GM10248 (cell line): ENCODE data around the gene FBXO9.
A peak's percentile ranks its signal among the peaks of the same experiment; 100 is the strongest.

Experiments used
- CTCF ChIA-PET: fragments of 300-600 bp; sonication (Branson Sonifier 250); formaldehyde crosslinking; extraction: SDS; loops from one replicate; lab custom pipeline; 2021; ENCODE audit warnings: antibody characterized with exemption; lab: Yijun Ruan, JAX
- POLR2A ChIA-PET: fragments of 350-650 bp; sonication (Branson Sonifier 250); formaldehyde crosslinking; extraction: SDS; loops from one replicate; lab custom pipeline; 2020; ENCODE audit warnings: antibody characterized with exemption; lab: Yijun Ruan, JAX
- DNase-seq: peaks from one replicate; pipeline ENCODE4 v3.0.0; 2012; ENCODE audit errors: extremely low spot score
- CTCF ChIP-seq: IDR thresholded peaks from 2 replicates; pipeline ENCODE4 v1.5.1; 2012; ENCODE audit warnings: mild to moderate bottlenecking, low read depth; ENCODE audit errors: extremely low read depth, missing control alignments, control extremely low read depth

Gene FBXO9

GRCh38 chr6:53095716-53096115, 30.5 kb downstream of the FBXO9 start:
- CTCF ChIA-PET: interaction anchor here (1.0 to 1.8 kb wide), 2 partner anchors 10 to 27 kb away, joined by 3 to 4 read pairs; no protein-coding TSS in a partner anchor
- DNase-seq: no peak
- POLR2A ChIA-PET: no interaction called here
- no peak for TF ChIP-seq CTCF

- ChIA-PET POLR2A (no interaction called here), CTCF (no interaction called here)
- DNase-seq: no peak
- TF ChIP-seq CTCF: no peak
Observed at GRCh38 chr6:53100561-53100960, 35.4 kb downstream of the FBXO9 start.

GRCh38 chr6:53101006-53101405, 35.8 kb downstream of the FBXO9 start:
- POLR2A ChIA-PET: no interaction called here

GRCh38 chr6:53103993-53104675, 38.9 kb downstream of the FBXO9 start:
- ChIA-PET CTCF (no interaction called here), POLR2A (no interaction called here)
- no peak for DNase-seq
- peak; percentile 13 for TF ChIP-seq CTCF

More at GRCh38 chr6:53101006-53101405, 35.8 kb downstream of the FBXO9 start:
- no peak for TF ChIP-seq CTCF
- CTCF ChIA-PET: no interaction called here
- no peak for DNase-seq

GRCh38 chr6:53104916-53105315, 39.7 kb downstream of the FBXO9 start:
- no peak for DNase-seq
- ChIA-PET CTCF (no interaction called here), POLR2A (no interaction called here)
- TF ChIP-seq CTCF: no peak

GRCh38 chr6:53107091-53107490, 41.9 kb downstream of the FBXO9 start:
- no peak for TF ChIP-seq CTCF
- ChIA-PET POLR2A (no interaction called here), CTCF (interaction anchor here (2.0 kb wide), 1 partner anchor 22 kb away, joined by 6 read pairs; no protein-coding TSS in a partner anchor)
- no peak for DNase-seq

- ChIA-PET CTCF (no interaction called here), POLR2A (no interaction called here)
- no peak for TF ChIP-seq CTCF
- no peak for DNase-seq
Observed at GRCh38 chr6:53109612-53110011, 44.4 kb downstream of the FBXO9 start.
